Measurements from ENCODE around the gene HDGFL2.

- TF ChIP-seq CTCF (IDR thresholded peaks at IDR 0.05) (no peak), POLR2A (IDR thresholded peaks at IDR 0.05) (no peak)
Measured at GRCh38 chr19:4508698-4509097, 36.6 kb downstream of the HDGFL2 start.

Measured in adrenal gland (tissue), 5 donors.